GM18526 (cell line): ENCODE results near the gene ASB9.

Experiments used
- POLR2A ChIP-seq: IDR thresholded peaks from 3 replicates; pipeline ENCODE4 v1.6.1; 2011; ENCODE audit not compliant: insufficient read length; ENCODE audit errors: extremely low read depth

The ASB9 gene

GRCh38 chrX:15244421-15244820 is 25.5 kb downstream of the ASB9 start:
- TF ChIP-seq POLR2A, result no peak

- no peak for TF ChIP-seq POLR2A
These were observed 26.9 kb downstream of the ASB9 start for GRCh38 chrX:15242899-15243555.

GRCh38 chrX:15241301-15241700 is 28.6 kb downstream of the ASB9 start:
- TF ChIP-seq POLR2A, result no peak

GRCh38 chrX:15240414-15240813 is 29.5 kb downstream of the ASB9 start:
- TF ChIP-seq POLR2A, result no peak

GRCh38 chrX:15236146-15236545 is 33.7 kb downstream of the ASB9 start:
- TF ChIP-seq POLR2A, result no peak

- no peak for TF ChIP-seq POLR2A
These were observed 34.9 kb downstream of the ASB9 start for GRCh38 chrX:15235001-15235400.

GRCh38 chrX:15233416-15234015 is 36.4 kb downstream of the ASB9 start:
- no peak for TF ChIP-seq POLR2A

GRCh38 chrX:15224747-15225146 is 45.1 kb downstream of the ASB9 start:
- no peak for TF ChIP-seq POLR2A

- TF ChIP-seq POLR2A, result no peak
These were observed 48.6 kb downstream of the ASB9 start for GRCh38 chrX:15221321-15221720.

- no peak for TF ChIP-seq POLR2A
These were observed 52.7 kb downstream of the ASB9 start for GRCh38 chrX:15217161-15217560.

- TF ChIP-seq POLR2A, result no peak
These were observed 53.6 kb downstream of the ASB9 start for GRCh38 chrX:15216280-15216679.

GRCh38 chrX:15215366-15215765 is 54.5 kb downstream of the ASB9 start:
- TF ChIP-seq POLR2A, result no peak

GRCh38 chrX:15214588-15214987 is 55.3 kb downstream of the ASB9 start:
- TF ChIP-seq POLR2A, result no peak

GRCh38 chrX:15209096-15209495 is 60.8 kb downstream of the ASB9 start:
- no peak for TF ChIP-seq POLR2A

GRCh38 chrX:15207994-15208393 is 61.9 kb downstream of the ASB9 start:
- no peak for TF ChIP-seq POLR2A

GRCh38 chrX:15207384-15207783 is 62.5 kb downstream of the ASB9 start:
- no peak for TF ChIP-seq POLR2A

GRCh38 chrX:15206306-15206705 is 63.6 kb downstream of the ASB9 start:
- no peak for TF ChIP-seq POLR2A
